Mammary epithelial cell (primary cell): ENCODE data around the gene PRKCG.

Source experiments
- CTCF ChIP-seq, 2 donors: IDR thresholded peaks in 1 of 2; conservative IDR thresholded peaks in 1 of 2; 2 replicates each; pipeline ENCODE4 v1.5.1; 2011 to 2012; ENCODE audit warnings: inconsistent platforms in 2 of 2, low read length in 2 of 2, mild to moderate bottlenecking in 2 of 2, control low read depth in 1 of 2, low read depth in 1 of 2; ENCODE audit not compliant: insufficient read depth in 1 of 2; ENCODE audit errors: extremely low read depth in 1 of 2
- EZH2 ChIP-seq: IDR thresholded peaks from 2 replicates; pipeline ENCODE4 v1.6.1; 2012; ENCODE audit warnings: low read length, inconsistent platforms, borderline replicate concordance

- TF ChIP-seq CTCF (conservative IDR thresholded peaks at IDR 0.05 in 1 of 2, IDR thresholded peaks at IDR 0.05 in 1 of 2; ENCODE audit: extremely low read depth in 1 of 2, insufficient read depth in 1 of 2, low read depth in 1 of 2, low read length in 2 of 2), result no peak
- TF ChIP-seq EZH2, result no peak
Measured at GRCh38 chr19:53877361-53877766, 4.6 kb upstream of the PRKCG start.
